ENCODE measurements around the gene ELF2. TPM values are rescaled to one million over a fixed set of nuclear protein-coding genes. Genes with fewer than 3 reads are reported as not detected.

The ELF2 gene
- total and polyA plus RNA-seq, 2 of the 8 experiments (the other 6 are each of a cell fraction or from before 2014, with no cell fraction given): 21.1 to 44.3 TPM

- CTCF ChIA-PET (ENCODE audit: partially characterized antibody): interaction anchor here (6.3 kb wide), 1 partner anchor 25 kb away, joined by 33 read pairs; no protein-coding TSS in a partner anchor
- FAIRE-seq: no peak
- POLR2A ChIA-PET (ENCODE audit: partially characterized antibody): interaction anchor here (1.0 to 1.1 kb wide), 3 partner anchors 10 to 34 kb away, joined by 3 to 4 read pairs (median 4); no protein-coding TSS in a partner anchor
Observed at GRCh38 chr4:139054791-139055505, 122.1 kb downstream of the ELF2 start.

More at GRCh38 chr4:139054791-139055505, 122.1 kb downstream of the ELF2 start:
- TF ChIP-seq HDAC6 (IDR thresholded peaks at IDR 0.05; ENCODE audit: low read depth, low read length) (no peak), MAFK (IDR thresholded peaks at IDR 0.05; ENCODE audit: low read depth, low read length) (no peak), FOSL1 (IDR thresholded peaks at IDR 0.05; ENCODE audit: insufficient read depth, low read depth, low read length) (no peak)
- Histone ChIP-seq H4K91ac (replicated peaks; ENCODE audit: insufficient read length, low read length) (no peak overlapping the region), H3K9ac (replicated peaks in 1 of 4; ENCODE audit: extremely low read depth in 1 of 4, low read depth in 3 of 4, low read length in 3 of 4) (no peak overlapping the region; a peak in 1 of 7 replicates), H2AFZ (ENCODE audit: low read length) (no peak overlapping the region), H3K4me3 (ENCODE audit: extremely low read depth in 1 of 4, insufficient read depth in 2 of 4, low read depth in 3 of 4, low read length in 4 of 4) (no peak overlapping the region), H3K79me1 (ENCODE audit: low read depth, low read length) (no peaks in the 10 kb centered on the region), H2BK12ac (ENCODE audit: low read depth, low read length) (no peak overlapping the region), H4K20me1 (replicated peaks in 1 of 2; ENCODE audit: control insufficient read depth in 1 of 2, insufficient read depth in 2 of 2, low read length in 2 of 2) (peaks cover 3 to 6% of the 10 kb centered on the region in 2 experiments), H3K36me3 (ENCODE audit: control insufficient read depth in 2 of 4, insufficient read depth in 4 of 4, low read length in 3 of 4) (peaks cover 0 to 27% (median 15%) of the 10 kb centered on the region in 4 experiments; a peak in 7 of 8 replicates), H3K27me3 (replicated peaks in 1 of 4; ENCODE audit: control insufficient read depth in 3 of 4, extremely low read depth in 1 of 4, insufficient read depth in 3 of 4, low read length in 3 of 4) (no peaks in the 10 kb centered on the region), H2AK5ac (ENCODE audit: low read depth, low read length) (no peak overlapping the region), H3K27ac (ENCODE audit: low read depth, low read length) (no peak overlapping the region), H2BK120ac (replicated peaks; ENCODE audit: low read depth, low read length) (no peak overlapping the region), H3K79me2 (ENCODE audit: control insufficient read depth in 1 of 2, insufficient read depth in 2 of 2, low read length in 2 of 2) (no peaks in the 10 kb centered on the region), H3K4me1 (replicated peaks in 1 of 4; ENCODE audit: control insufficient read depth in 3 of 4, insufficient read depth in 4 of 4, low read length in 3 of 4) (no peaks in the 10 kb centered on the region), H2BK5ac (ENCODE audit: low read depth, low read length) (no peak overlapping the region), H4K8ac (ENCODE audit: extremely low read depth, insufficient read depth, low read length) (no peak overlapping the region), H3K23me2 (ENCODE audit: low read depth, low read length) (no peaks in the 10 kb centered on the region), H3K56ac (replicated peaks; ENCODE audit: insufficient read length, low read depth, low read length) (no peak overlapping the region), H3K9me3 (ENCODE audit: insufficient read depth in 2 of 2, low read depth in 1 of 2, low read length in 1 of 2) (no peaks in the 10 kb centered on the region), H3K18ac (ENCODE audit: extremely low read depth, low read length) (no peak overlapping the region), H4K5ac (ENCODE audit: insufficient read length, low read depth, low read length) (no peak overlapping the region), H3K23ac (ENCODE audit: insufficient read length) (no peak overlapping the region), H3K4me2 (ENCODE audit: insufficient read depth in 1 of 2, low read depth in 2 of 2, low read length in 2 of 2) (no peak overlapping the region), H3K4ac (replicated peaks; ENCODE audit: insufficient read length, low read depth, low read length) (no peak overlapping the region), H2BK15ac (ENCODE audit: low read length) (no peak overlapping the region), H3K14ac (ENCODE audit: insufficient read length) (no peak overlapping the region), H2BK20ac (ENCODE audit: low read length) (no peak overlapping the region)
- no peak for DNase-seq (ENCODE audit: low read depth in 1 of 2, low spot score in 2 of 2)
- WGBS, 2 experiments (ENCODE audit: extremely low coverage in 1 of 2, insufficient coverage in 1 of 2, insufficient read length in 1 of 2, insufficient replicate concordance in 2 of 2, low coverage in 1 of 2, low lambda C conversion rate in 2 of 2, missing lambda C conversion rate in 1 of 2): 76% methylated on average over 1 of the region's 1 CpG; no CpG with 5 or more reads in 1 of the 2 experiments
